GM19467 (cell line): Measurements from ENCODE around the gene IQGAP3.
A peak's percentile ranks its signal among the peaks of the same experiment; 100 is the strongest.
"Not testable (repeated sequence)": the region's sequence is repeated elsewhere in the genome, so short reads cannot be mapped to it uniquely, and the experiment has no call there.

Experiments
- ATAC-seq: cut with Tn5 transposase; IDR thresholded peaks from one replicate; pipeline ENCODE4 v1.9.1; 2021; ENCODE audit warnings: mild to moderate bottlenecking, moderate library complexity; ENCODE audit not compliant: unreplicated experiment

The IQGAP3 gene

GRCh38 chr1:156592910-156593660, 20.7 kb upstream of the IQGAP3 start:
- ATAC-seq = no peak

- no peak for ATAC-seq
Observed at GRCh38 chr1:156592158-156592909, 20.0 kb upstream of the IQGAP3 start.

- peak; percentile 80 for ATAC-seq
Observed at GRCh38 chr1:156591432-156592157, 19.2 kb upstream of the IQGAP3 start, which contains the start of gene NAXE. Gene NAXE (plus strand): TSS chr1:156591776. CDS start chr1:156591805, 29 bp downstream.

- no peak for ATAC-seq
Observed at GRCh38 chr1:156591181-156591431, 18.7 kb upstream of the IQGAP3 start.

- no peak for ATAC-seq
Observed at GRCh38 chr1:156590326-156591180, 18.2 kb upstream of the IQGAP3 start.

- ATAC-seq = no peak
Observed at GRCh38 chr1:156589546-156589945, 17.2 kb upstream of the IQGAP3 start.

- ATAC-seq = not testable (repeated sequence)
Observed at GRCh38 chr1:156587927-156588326, 15.6 kb upstream of the IQGAP3 start.

- ATAC-seq = no peak
Observed at GRCh38 chr1:156586892-156587477, 14.6 kb upstream of the IQGAP3 start.

GRCh38 chr1:156586323-156586722, 14.0 kb upstream of the IQGAP3 start:
- no peak for ATAC-seq

- no peak for ATAC-seq
Observed at GRCh38 chr1:156584813-156585212, 12.4 kb upstream of the IQGAP3 start.

GRCh38 chr1:156583821-156584622, 11.7 kb upstream of the IQGAP3 start:
- no peak for ATAC-seq

- no peak for ATAC-seq
Observed at GRCh38 chr1:156582388-156583017, 10.1 kb upstream of the IQGAP3 start.

- no peak for ATAC-seq
Observed at GRCh38 chr1:156581661-156582387, 9.5 kb upstream of the IQGAP3 start.

- no peak for ATAC-seq
Observed at GRCh38 chr1:156579472-156579871, 7.1 kb upstream of the IQGAP3 start, which contains the start of gene TTC24. Gene TTC24 (plus strand): TSS chr1:156579723. CDS start chr1:156581365, 1,642 bp downstream.

GRCh38 chr1:156578055-156578454, 5.7 kb upstream of the IQGAP3 start:
- no peak for ATAC-seq

GRCh38 chr1:156577550-156577949, 5.2 kb upstream of the IQGAP3 start:
- ATAC-seq = no peak

GRCh38 chr1:156574039-156574633, 1.8 kb upstream of the IQGAP3 start:
- no peak for ATAC-seq

- ATAC-seq = no peak
Observed at GRCh38 chr1:156572663-156573018, 276 bp upstream of the IQGAP3 start.
